DND-41 (cell line): ENCODE results near the gene LAMTOR5.
"Not testable (repeated sequence)": the region's sequence is repeated elsewhere in the genome, so short reads cannot be mapped to it uniquely, and the experiment has no call there.

Experiments used
- ATAC-seq: fragments of 200-7000 bp; cut with Tn5 transposase; 3 replicates; pipeline ENCODE4 v1.9.1; 2021; ENCODE audit warnings: low read depth; ENCODE audit not compliant: insufficient read depth
- DNase-seq: peaks from one replicate; pipeline ENCODE4 v3.0.0-alpha.2; 2020
- H2AFZ ChIP-seq: 2 replicates; pipeline ENCODE4 v1.6.0; 2012; ENCODE audit warnings: low read depth, low read length
- H3K27ac ChIP-seq: 2 replicates; pipeline ENCODE4 v1.5.1; 2012; ENCODE audit warnings: low read length, inconsistent platforms
- H3K27me3 ChIP-seq: fragments of 200-600 bp; sonication (generic); 2 replicates; pipeline ENCODE4 v1.6.0; 2012; ENCODE audit warnings: low read length, mild to moderate bottlenecking, inconsistent platforms; ENCODE audit not compliant: insufficient read depth, poor library complexity
- H3K36me3 ChIP-seq: 2 replicates; pipeline ENCODE4 v1.5.1; 2012; ENCODE audit warnings: low read length, inconsistent platforms; ENCODE audit not compliant: insufficient read depth
- H3K4me1 ChIP-seq: 2 replicates; pipeline ENCODE4 v1.5.1; 2012; ENCODE audit warnings: mild to moderate bottlenecking, low read length; ENCODE audit not compliant: insufficient read depth
- H3K4me2 ChIP-seq: 2 replicates; pipeline ENCODE4 v1.6.0; 2012; ENCODE audit warnings: mild to moderate bottlenecking, moderate library complexity, low read length, inconsistent platforms; ENCODE audit not compliant: insufficient read depth
- H3K4me3 ChIP-seq, 2 experiments: fragments of 200-600 bp in 1 of 2; shearing (Covaris generic) in 1 of 2; 2 replicates each; pipeline ENCODE4 v1.5.1; 2012 to 2016; ENCODE audit warnings: inconsistent platforms in 2 of 2, low read length in 2 of 2, mild to moderate bottlenecking in 2 of 2, low read depth in 1 of 2, moderate library complexity in 1 of 2
- H3K79me2 ChIP-seq: 2 replicates; pipeline ENCODE4 v1.6.0; 2012; ENCODE audit warnings: low read length, inconsistent platforms; ENCODE audit not compliant: insufficient read depth
- H3K9ac ChIP-seq: 2 replicates; pipeline ENCODE4 v1.6.0; 2012; ENCODE audit warnings: low read depth, mild to moderate bottlenecking, inconsistent platforms, low read length, moderate library complexity
- H3K9me3 ChIP-seq: 2 replicates; pipeline ENCODE4 v1.5.1; 2012; ENCODE audit warnings: low read length, moderate library complexity, mild to moderate bottlenecking, inconsistent platforms; ENCODE audit not compliant: insufficient read depth, severe bottlenecking
- H4K20me1 ChIP-seq: 2 replicates; pipeline ENCODE4 v1.6.0; 2012; ENCODE audit warnings: low read length; ENCODE audit not compliant: insufficient read depth
- CTCF ChIP-seq: IDR thresholded peaks from 2 replicates; pipeline ENCODE4 v1.5.1; 2012; ENCODE audit warnings: borderline replicate concordance, low read length, moderate library complexity, mild to moderate bottlenecking; ENCODE audit not compliant: poor library complexity, severe bottlenecking; ENCODE audit errors: extremely low read depth
- EZH2 ChIP-seq: IDR thresholded peaks from 3 replicates; pipeline ENCODE4 v1.6.1; 2012; ENCODE audit warnings: borderline replicate concordance, low read depth, mild to moderate bottlenecking, moderate library complexity, low read length, inconsistent platforms; ENCODE audit not compliant: severe bottlenecking

LAMTOR5 gene

GRCh38 chr1:110404401-110404800, 3.1 kb downstream of the LAMTOR5 start:
- DNase-seq (no peak), ATAC-seq (no peak)
- no peaks in the 10 kb centered on the region for H4K20me1 ChIP-seq
- no peak overlapping the region for H2AFZ ChIP-seq
- H3K27ac ChIP-seq = no peak overlapping the region
- H3K9ac ChIP-seq = no peak overlapping the region
- peaks cover 59% of the 10 kb centered on the region for H3K36me3 ChIP-seq
- TF ChIP-seq CTCF (no peak), EZH2 (no peak)
- no peaks in the 10 kb centered on the region for H3K27me3 ChIP-seq
- no peak overlapping the region for H3K4me3 ChIP-seq
- H3K4me1 ChIP-seq = peaks cover 33% of the 10 kb centered on the region
- no peaks in the 10 kb centered on the region for H3K9me3 ChIP-seq
- H3K79me2 ChIP-seq = peaks cover 25% of the 10 kb centered on the region
- H3K4me2 ChIP-seq = no peak overlapping the region

GRCh38 chr1:110403805-110404204, 3.7 kb downstream of the LAMTOR5 start:
- DNase-seq (no peak), ATAC-seq (no peak)
- Histone ChIP-seq H3K27ac (no peak overlapping the region), H3K9ac (no peak overlapping the region), H3K27me3 (no peaks in the 10 kb centered on the region), H3K4me1 (peaks cover 27% of the 10 kb centered on the region), H3K9me3 (no peaks in the 10 kb centered on the region), H2AFZ (no peak overlapping the region), H3K4me2 (no peak overlapping the region), H3K36me3 (peaks cover 59% of the 10 kb centered on the region), H3K4me3 (no peak overlapping the region), H3K79me2 (peaks cover 25% of the 10 kb centered on the region), H4K20me1 (no peaks in the 10 kb centered on the region)
- TF ChIP-seq EZH2 (no peak), CTCF (no peak)

- ATAC-seq, H3K9ac ChIP-seq, H3K27ac ChIP-seq, H3K9me3 ChIP-seq, DNase-seq, H4K20me1 ChIP-seq, H3K79me2 ChIP-seq, H3K4me3 ChIP-seq, H3K27me3 ChIP-seq, H3K4me2 ChIP-seq, H3K4me1 ChIP-seq, H2AFZ ChIP-seq: not testable (repeated sequence)
- peaks cover 17% of the 10 kb centered on the region for H3K36me3 ChIP-seq
Observed at GRCh38 chr1:110396259-110396958, 11.1 kb downstream of the LAMTOR5 start.

GRCh38 chr1:110394493-110394820, 13.0 kb downstream of the LAMTOR5 start:
- H3K79me2 ChIP-seq = no peaks in the 10 kb centered on the region
- no peaks in the 10 kb centered on the region for H3K9me3 ChIP-seq
- ATAC-seq (no peak), DNase-seq (no peak)
- H4K20me1 ChIP-seq = no peaks in the 10 kb centered on the region
- H3K4me2 ChIP-seq = no peak overlapping the region
- H2AFZ ChIP-seq = no peak overlapping the region
- no peaks in the 10 kb centered on the region for H3K27me3 ChIP-seq
- no peak overlapping the region for H3K4me3 ChIP-seq
- no peaks in the 10 kb centered on the region for H3K4me1 ChIP-seq
- H3K36me3 ChIP-seq = 0 out of 2 replicates have a peak, but pooled peaks cover 3% of the 10 kb centered on the region
- no peak for TF ChIP-seq EZH2
- no peak for TF ChIP-seq CTCF
- no peak overlapping the region for H3K9ac ChIP-seq
- H3K27ac ChIP-seq = no peak overlapping the region
